Activated naive CD8-positive, alpha-beta T cell treated with anti-CD3 and anti-CD28 coated beads, Interleukin-2, amount 50 U/mL, for 24 hours (primary cell): ENCODE measurements around the gene CAPN10.
"Not testable (repeated sequence)": the region's sequence is repeated elsewhere in the genome, so short reads cannot be mapped to it uniquely, and the experiment has no call there.

Source experiments
- ATAC-seq: fragments of 150-1000 bp; cut with Tn5 transposase; one replicate; pipeline ENCODE4 v1.10.0; 2021
- DNase-seq: peaks from one replicate; pipeline ENCODE4 v3.0.0; 2021
- H3K27ac Mint-ChIP-seq: one replicate; pipeline ENCODE4 v1.8.0; 2021; ENCODE audit warnings: mild to moderate bottlenecking, mixed read lengths
- H3K27me3 Mint-ChIP-seq: one replicate; pipeline ENCODE4 v1.8.0; 2021; ENCODE audit warnings: mixed read lengths
- H3K36me3 Mint-ChIP-seq: one replicate; pipeline ENCODE4 v1.8.0; 2021; ENCODE audit warnings: low read depth, mixed read lengths
- H3K4me1 Mint-ChIP-seq: one replicate; pipeline ENCODE4 v1.8.0; 2021; ENCODE audit warnings: mixed read lengths
- H3K4me3 Mint-ChIP-seq: one replicate; pipeline ENCODE4 v1.8.0; 2021; ENCODE audit warnings: mild to moderate bottlenecking, moderate library complexity, mixed read lengths
- H3K9me3 Mint-ChIP-seq: one replicate; pipeline ENCODE4 v1.8.0; 2021; ENCODE audit warnings: mixed read lengths

The CAPN10 gene

DNA sequence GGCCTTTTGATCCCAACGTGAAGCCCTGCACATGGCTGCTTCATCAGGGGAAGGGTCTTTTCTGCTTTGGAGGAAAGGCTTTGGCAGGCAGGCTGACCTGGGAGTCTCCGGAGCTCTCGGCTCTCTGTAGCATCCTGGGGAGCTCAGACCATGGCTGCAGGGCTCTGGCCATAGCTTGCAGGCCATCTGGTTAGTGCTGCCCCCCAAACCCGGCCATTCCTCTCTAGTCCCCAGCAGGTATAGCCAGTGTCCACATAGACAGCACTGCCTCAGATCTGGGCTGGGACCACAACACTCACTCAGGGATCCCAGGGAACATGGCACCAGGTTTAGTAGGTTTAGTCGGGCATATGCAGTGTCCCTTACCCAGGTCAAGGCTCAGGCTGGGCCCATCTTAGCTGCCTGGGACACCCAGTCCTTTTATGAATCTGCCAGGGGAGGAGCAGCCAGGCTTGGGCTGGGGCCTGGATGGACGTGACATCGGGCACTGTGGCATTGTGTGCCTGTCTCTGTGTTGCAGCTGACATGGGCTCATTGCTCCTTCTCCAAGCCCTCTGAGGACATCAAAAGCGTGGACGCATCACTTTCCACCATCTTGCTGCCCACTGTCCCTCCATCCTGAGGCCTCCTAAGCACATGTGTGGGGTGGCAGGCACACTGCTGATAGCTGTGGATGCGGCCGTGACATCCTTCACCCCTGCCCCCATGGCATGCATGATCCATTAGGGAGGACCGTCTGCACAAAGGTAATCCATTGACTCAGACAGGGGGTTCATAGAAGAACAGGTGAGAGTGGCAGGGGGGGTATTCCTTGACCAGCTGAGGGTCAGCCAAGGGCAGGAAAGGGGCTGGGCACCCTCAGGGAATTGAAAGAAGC, 19.6 kb downstream of the CAPN10 start:
- Mint-ChIP-seq H3K27ac (no peak overlapping the region), H3K27me3 (no peaks in the 10 kb centered on the region), H3K4me1 (no peaks in the 10 kb centered on the region), H3K36me3 (no peaks in the 10 kb centered on the region), H3K9me3 (no peaks in the 10 kb centered on the region), H3K4me3 (no peak overlapping the region)
- no peak for DNase-seq
- no peak for ATAC-seq

DNA sequence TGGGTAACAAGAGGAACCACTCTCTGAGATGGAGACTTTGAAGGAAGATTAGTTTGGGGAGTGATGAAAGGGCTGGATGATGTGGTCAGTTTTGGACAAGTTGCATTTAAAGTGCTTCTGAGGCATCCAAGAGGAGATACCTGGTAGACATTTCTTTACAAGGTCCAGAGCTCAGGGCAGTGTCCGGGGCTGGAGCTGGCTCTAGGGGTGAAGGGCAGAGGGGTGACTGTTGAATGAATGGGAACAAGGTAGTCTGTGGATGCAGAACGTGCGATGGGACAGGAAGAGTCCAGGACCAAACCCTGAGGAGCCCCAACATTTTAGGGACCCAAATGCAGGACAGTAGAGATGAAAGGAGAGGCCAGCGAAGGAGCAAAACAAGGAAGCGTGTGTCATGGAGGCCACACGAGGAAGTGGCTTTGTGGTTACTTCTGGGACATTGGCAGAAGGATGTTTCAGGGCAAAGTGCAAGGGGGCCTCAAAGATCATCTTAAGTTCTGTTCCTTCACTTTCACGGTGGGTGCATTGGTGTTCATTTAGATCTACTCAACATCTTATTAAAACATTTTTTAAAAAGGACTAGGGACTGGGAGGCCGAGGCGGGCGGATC, 25.2 kb downstream of the CAPN10 start:
- Mint-ChIP-seq H3K9me3 (no peaks in the 10 kb centered on the region), H3K27me3 (no peaks in the 10 kb centered on the region), H3K4me3 (peak overlapping the region; percentile 32), H3K36me3 (peaks cover 8% of the 10 kb centered on the region), H3K27ac (peak overlapping the region; percentile 66), H3K4me1 (peaks cover 9% of the 10 kb centered on the region)
- DNase-seq (no peak), ATAC-seq (no peak)

DNA sequence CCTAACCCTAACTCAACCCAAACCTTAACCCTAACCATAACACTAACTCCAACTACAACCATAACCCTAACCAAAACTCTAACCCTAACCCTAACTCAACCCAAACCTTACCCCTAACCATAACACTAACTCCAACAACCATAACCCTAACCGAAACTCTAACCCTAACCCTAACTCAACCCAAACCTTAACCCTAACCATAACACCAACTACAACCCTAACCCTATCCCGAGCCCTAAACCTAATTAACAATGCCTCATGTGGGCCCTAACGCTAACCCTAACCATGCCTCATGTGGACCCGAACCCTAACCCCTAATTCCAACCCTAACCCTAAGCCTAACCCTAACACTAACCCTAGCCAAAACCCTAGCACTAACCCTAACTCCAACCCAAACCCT, 27.2 kb downstream of the CAPN10 start:
- Mint-ChIP-seq H3K4me3 (no peak overlapping the region), H3K9me3 (peaks cover 6% of the 10 kb centered on the region), H3K4me1 (peaks cover 9% of the 10 kb centered on the region), H3K27ac (no peak overlapping the region), H3K27me3 (no peaks in the 10 kb centered on the region), H3K36me3 (peaks cover 13% of the 10 kb centered on the region)
- DNase-seq (no peak), ATAC-seq (no peak)

DNA sequence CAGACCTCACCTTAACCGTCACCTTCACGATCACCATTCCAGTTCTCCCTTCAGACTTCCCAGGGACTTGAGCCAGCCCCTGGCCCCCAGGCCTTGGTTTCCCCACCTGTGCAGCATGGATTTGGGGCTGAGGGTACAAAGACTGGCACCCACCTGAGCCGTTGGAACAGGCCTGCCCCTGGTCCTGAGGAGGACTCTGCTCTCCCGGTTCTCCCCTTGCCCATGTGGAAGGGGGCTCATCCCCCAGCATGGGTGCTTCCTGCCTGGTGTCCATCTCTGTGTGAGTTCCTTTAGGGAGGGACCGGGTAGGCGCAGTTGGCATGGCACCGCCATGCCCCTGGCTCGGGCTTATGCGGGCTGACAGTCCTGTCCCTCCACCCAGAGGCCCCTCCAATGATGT, 27.9 kb downstream of the CAPN10 start:
- peaks cover 6% of the 10 kb centered on the region for H3K9me3 Mint-ChIP-seq
- no peak for ATAC-seq
- H3K4me3 Mint-ChIP-seq, result no peak overlapping the region
- DNase-seq, result no peak
- H3K4me1 Mint-ChIP-seq, result peaks cover 12% of the 10 kb centered on the region
- peaks cover 18% of the 10 kb centered on the region for H3K36me3 Mint-ChIP-seq
- H3K27ac Mint-ChIP-seq, result no peak overlapping the region
- H3K27me3 Mint-ChIP-seq, result no peaks in the 10 kb centered on the region

DNA sequence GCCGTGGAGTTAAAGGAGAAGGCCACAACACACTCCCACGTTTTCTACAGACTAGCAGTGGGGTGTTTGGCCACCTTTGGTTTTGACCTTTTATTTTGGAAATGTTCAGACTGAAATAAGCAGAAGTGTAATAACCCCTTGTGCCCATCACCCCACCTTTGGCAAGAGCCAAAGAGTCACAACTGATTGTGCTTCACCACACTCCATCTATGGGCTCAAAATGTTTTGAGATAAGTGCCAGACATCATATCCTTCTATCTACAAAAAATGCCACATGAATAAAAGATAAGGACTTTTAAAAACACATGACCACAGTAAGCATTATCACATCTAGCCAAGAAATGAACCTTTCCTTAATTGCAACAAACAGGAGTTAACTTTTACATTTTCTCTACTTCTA, 28.9 kb downstream of the CAPN10 start:
- Mint-ChIP-seq H3K27ac (no peak overlapping the region), H3K4me1 (peaks cover 17% of the 10 kb centered on the region), H3K36me3 (peaks cover 18% of the 10 kb centered on the region), H3K9me3 (peaks cover 6% of the 10 kb centered on the region), H3K27me3 (no peaks in the 10 kb centered on the region), H3K4me3 (no peak overlapping the region)
- DNase-seq (no peak), ATAC-seq (no peak)

DNA sequence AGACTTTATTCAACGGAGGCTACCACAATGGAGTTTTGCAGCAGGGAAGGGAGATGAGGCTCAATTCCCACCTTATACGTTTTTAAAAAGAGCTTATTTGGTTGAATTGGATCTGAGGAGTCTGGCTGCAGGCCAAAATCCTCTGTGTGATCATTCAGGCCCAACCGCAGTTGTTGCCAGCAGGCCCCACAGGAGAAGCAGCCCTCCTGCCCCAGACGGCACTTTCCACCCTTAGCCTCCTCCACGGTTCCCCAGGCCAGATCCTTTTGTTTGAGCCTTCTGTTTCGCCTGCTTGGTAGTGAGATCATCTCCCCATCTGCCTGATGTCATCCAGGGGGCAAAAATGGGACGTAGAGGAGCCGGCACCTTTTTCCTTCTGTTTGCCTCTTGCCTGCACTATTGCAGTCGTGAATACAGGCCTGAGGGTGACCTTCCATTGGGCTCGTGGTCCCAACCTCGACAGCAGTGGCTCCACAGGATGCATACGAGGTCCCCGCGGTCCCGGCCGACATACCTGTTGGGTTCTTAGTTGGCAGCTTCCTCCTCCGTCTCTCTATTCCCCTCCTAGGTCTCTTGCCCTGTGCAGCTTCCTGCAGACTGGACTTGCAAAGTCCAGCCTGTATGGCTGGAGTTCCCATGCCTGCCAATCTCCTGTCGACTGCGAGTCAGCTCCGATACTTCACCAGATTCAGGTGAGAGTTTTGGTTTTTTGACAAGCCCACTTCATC, 29.4 kb downstream of the CAPN10 start:
- Mint-ChIP-seq H3K27ac (no peak overlapping the region), H3K36me3 (peaks cover 18% of the 10 kb centered on the region), H3K9me3 (peaks cover 6% of the 10 kb centered on the region), H3K4me1 (peaks cover 21% of the 10 kb centered on the region), H3K27me3 (no peaks in the 10 kb centered on the region), H3K4me3 (no peak overlapping the region)
- ATAC-seq (no peak), DNase-seq (no peak)

DNA sequence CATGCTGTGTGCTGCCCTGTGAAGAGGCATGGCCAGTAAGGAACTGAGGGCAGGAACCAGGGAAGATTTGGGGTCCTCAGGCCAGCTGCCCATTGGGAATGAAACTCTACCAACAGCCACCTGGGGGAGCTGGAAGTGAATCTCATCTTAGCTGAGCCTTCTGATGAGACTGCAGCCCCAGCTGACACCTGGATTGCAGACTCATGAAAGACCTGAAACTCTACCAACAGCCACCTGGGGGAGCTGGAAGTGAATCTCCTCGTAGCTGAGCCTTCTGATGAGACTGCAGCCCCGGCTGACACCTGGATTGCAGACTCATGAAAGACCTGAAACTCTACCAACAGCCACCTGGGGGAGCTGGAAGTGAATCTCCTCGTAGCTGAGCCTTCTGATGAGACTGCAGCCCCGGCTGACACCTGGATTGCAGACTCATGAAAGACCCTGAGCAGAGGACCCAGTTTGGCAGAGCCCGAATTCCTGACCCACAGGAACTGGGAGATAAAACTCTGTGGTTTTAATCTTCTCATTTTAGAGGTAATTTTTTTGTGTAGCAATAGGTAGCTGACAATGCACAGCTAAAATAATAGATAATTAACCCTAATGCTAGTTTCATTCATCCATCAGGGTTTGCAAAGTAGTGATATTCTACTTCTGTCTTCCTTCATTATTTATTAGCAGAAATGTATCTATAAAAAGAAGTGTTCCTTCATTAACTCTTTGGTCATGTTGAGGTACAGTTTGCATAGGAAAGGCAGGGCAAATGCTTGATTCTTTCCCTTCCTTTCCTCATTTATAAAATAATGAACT, 30.5 kb downstream of the CAPN10 start:
- H3K27ac Mint-ChIP-seq, DNase-seq, H3K9me3 Mint-ChIP-seq, H3K27me3 Mint-ChIP-seq, H3K36me3 Mint-ChIP-seq, ATAC-seq, H3K4me3 Mint-ChIP-seq: not testable (repeated sequence)
- peaks cover 23% of the 10 kb centered on the region for H3K4me1 Mint-ChIP-seq

DNA sequence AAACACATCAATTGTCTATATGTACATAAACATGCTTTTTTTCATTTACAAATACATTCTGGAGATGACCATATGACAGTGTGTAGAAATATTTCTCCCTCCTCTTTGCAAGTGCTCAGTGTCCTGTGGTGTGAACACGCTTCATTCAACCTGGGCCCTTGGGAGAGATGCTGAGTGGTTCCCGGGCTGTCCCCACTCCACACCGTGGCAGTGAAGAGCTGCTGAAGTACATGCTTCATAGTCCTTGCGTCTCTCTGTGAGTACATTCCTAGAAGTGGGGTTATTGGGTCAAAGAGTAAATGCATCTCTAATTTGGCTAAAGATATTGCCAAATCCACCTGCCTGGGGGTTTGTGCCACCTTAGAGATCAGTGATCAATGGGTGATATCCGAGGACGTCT, 32.2 kb downstream of the CAPN10 start:
- H3K36me3 Mint-ChIP-seq, result peaks cover 10% of the 10 kb centered on the region
- peaks cover 6% of the 10 kb centered on the region for H3K9me3 Mint-ChIP-seq
- no peaks in the 10 kb centered on the region for H3K27me3 Mint-ChIP-seq
- H3K27ac Mint-ChIP-seq, result no peak overlapping the region
- H3K4me1 Mint-ChIP-seq, result peaks cover 34% of the 10 kb centered on the region
- H3K4me3 Mint-ChIP-seq, result no peak overlapping the region
- no peak for ATAC-seq
- DNase-seq, result no peak

DNA sequence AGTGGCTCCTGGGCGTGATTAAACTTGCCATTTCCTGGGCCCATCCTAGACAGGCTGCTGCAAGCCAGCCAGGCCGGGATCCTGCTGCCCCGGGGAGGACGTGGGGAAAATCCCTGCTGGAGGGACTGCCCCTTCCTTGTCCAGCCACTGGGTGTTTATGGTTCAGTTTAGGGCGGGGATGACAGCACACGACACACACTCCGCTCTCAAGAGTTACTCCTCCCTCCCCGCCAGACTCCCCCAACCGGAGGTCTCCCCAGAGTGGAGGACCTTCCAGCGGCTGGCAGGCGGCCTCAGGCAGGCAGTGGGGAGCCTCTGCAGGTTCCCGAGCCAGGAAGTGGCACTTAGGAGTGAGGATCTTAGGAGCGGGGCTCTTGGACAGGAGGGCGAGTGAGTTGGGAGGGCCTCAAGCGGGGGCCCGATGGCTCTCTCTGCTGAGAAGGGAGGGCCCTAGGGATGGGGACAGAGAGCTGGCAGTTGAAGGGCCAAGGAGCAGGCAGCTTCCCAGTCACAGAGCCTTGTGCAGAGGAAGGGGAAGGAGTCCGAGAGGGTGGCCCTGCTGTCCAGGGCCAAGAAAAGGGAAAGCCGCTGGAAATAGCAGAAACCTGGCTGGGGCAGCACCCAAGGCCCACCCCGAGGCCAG, 33.1 kb downstream of the CAPN10 start:
- DNase-seq, result no peak
- H3K4me1 Mint-ChIP-seq, result peaks cover 41% of the 10 kb centered on the region
- peaks cover 6% of the 10 kb centered on the region for H3K9me3 Mint-ChIP-seq
- peak overlapping the region; percentile 22 for H3K27ac Mint-ChIP-seq
- no peaks in the 10 kb centered on the region for H3K27me3 Mint-ChIP-seq
- no peak for ATAC-seq
- no peak overlapping the region for H3K4me3 Mint-ChIP-seq
- peaks cover 10% of the 10 kb centered on the region for H3K36me3 Mint-ChIP-seq

DNA sequence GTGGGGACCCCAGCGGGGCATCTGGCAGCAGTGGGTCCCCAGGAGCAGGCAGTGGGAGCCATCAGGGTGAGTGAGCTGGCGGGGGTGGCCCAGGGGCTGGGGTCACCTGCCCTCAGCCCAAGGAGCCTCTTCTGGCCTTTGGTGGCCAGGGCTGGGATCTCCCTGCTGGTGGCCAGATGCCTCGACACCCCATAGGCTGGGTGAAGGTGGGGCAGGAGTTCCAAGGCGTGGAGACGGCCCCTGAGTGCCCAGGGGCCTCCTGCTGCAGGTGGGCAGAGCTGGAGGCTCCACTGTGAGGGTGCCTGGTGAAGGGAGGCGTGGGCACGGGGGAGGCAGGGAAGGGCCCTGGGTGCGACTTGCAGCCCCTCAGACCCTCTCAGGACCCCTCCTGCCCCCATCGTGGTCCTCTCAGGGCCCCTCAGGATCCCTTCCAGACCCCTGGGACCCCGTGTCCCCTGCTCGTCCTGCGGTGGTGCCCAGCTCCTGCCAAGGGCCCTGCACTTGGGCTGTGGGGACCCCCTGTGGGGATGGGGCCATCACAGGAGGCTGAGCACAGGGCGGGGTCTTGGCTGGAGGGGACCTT, 33.7 kb downstream of the CAPN10 start:
- Mint-ChIP-seq H3K27me3 (no peaks in the 10 kb centered on the region), H3K27ac (no peak overlapping the region), H3K9me3 (peaks cover 6% of the 10 kb centered on the region), H3K4me3 (no peak overlapping the region), H3K36me3 (peaks cover 10% of the 10 kb centered on the region), H3K4me1 (peaks cover 48% of the 10 kb centered on the region)
- ATAC-seq (no peak), DNase-seq (no peak)

DNA sequence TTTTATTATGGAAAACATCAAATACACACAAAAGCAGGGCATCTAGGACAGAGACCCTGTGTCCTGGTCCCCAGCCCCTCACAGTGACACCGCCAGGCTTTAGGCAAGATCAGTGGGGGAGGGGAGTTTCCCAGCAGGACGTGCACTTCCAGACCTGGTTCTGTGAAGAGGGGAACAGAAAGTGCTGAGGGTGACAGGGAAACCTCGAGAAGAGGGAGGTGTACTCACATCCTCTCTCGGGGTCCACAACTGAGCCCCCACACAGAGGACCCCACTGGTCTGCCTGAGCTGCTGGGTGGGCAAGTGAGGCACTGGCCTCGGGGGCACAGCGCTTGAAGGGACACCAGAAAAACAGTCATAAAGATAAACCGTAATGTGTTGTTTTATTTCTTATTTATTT, 34.3 kb downstream of the CAPN10 start:
- H3K27ac Mint-ChIP-seq, result peak overlapping the region; percentile 91
- H3K36me3 Mint-ChIP-seq, result peaks cover 10% of the 10 kb centered on the region
- H3K4me3 Mint-ChIP-seq, result no peak overlapping the region
- no peaks in the 10 kb centered on the region for H3K27me3 Mint-ChIP-seq
- peaks cover 51% of the 10 kb centered on the region for H3K4me1 Mint-ChIP-seq
- ATAC-seq, result no peak
- H3K9me3 Mint-ChIP-seq, result peaks cover 6% of the 10 kb centered on the region
- DNase-seq, result no peak

DNA sequence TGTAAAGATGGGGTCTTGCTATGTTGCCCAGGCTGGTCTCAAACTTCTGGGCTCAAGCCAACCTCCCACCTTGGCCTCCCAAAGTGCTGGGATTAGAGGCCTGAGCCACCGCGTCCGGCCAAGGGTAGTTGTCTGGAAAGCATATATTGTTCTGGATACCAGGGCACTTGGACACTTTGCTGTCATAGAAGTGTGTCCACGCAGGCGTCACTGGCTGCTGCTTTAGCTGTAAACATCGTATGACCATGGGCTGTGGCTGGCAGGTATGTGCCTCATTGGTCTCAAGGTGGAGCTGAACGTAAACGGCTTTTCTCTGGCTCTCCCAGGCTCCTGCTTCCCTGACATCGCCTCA, 35.5 kb downstream of the CAPN10 start:
- Mint-ChIP-seq H3K4me1 (peaks cover 59% of the 10 kb centered on the region), H3K27me3 (no peaks in the 10 kb centered on the region), H3K4me3 (peak overlapping the region; percentile 55), H3K9me3 (peaks cover 6% of the 10 kb centered on the region), H3K36me3 (peaks cover 10% of the 10 kb centered on the region), H3K27ac (peak overlapping the region; percentile 91)
- ATAC-seq, result no peak
- DNase-seq, result peak; percentile 10

DNA sequence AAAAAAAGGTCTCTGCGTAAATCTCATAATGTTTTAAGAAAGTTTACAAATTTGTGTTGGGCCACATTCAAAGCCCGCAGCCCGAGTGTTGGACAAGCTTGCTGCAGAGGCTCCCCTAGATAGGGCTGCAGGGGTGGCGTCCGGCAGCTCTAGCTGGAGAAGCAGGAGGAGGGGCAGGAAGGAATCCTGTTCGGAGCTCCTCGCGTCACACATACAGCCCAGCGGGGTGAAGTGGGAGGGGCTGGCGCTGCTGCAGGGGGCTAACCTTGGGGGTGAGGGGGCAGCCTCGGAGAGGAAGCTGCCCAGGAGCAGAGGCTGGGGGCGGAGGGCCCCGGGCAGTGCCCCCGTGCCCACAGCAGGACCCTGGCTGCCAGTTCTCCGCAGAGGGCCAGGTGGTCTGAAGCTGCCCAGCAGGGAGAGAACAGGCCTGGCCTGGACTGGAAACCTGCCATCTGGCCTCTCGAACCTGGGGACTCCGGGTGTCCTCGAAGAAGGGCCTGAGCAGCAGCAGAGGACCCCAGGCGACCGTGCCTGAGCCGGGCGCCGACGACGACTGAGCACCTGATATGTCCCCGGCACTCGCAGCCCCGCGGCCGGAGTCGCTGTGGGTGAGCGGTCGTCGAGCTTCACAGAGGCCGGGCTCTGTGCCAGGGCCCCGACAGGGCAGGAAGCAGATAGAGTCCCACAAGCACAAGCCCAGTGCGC, 36.1 kb downstream of the CAPN10 start:
- Mint-ChIP-seq H3K9me3 (peaks cover 4% of the 10 kb centered on the region), H3K27me3 (no peaks in the 10 kb centered on the region), H3K4me3 (no peak overlapping the region), H3K36me3 (peaks cover 8% of the 10 kb centered on the region), H3K27ac (no peak overlapping the region), H3K4me1 (peaks cover 65% of the 10 kb centered on the region)
- ATAC-seq (no peak), DNase-seq (peak; percentile 40)
